ENCODE results near the gene JAKMIP2.

Gene JAKMIP2

DNA sequence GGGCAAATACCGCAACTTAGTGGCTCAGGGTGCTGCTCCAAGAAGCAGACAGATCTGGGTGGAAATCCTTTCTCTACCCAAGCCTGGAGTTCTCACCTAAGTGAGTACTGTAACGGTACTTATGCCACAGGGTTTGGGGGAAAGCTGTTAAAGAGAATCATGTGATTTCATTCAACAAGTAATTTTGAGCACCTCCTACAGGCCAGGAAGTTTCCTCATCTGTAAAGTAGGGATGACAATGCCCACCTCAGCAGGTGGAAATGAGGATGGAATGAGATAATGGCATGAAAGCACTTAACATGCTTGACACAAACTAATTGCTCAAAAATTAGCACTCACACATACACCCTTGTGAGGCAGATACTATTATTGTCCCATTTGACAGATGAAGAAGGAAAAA, 114.1 kb downstream of the JAKMIP2 start:
- H3K9ac ChIP-seq (ENCODE audit: low read length), result no peak overlapping the region
- no peak overlapping the region for H3K27ac ChIP-seq (ENCODE audit: low read depth, low read length)
- peaks cover 12% of the 10 kb centered on the region for H3K4me1 ChIP-seq (ENCODE audit: insufficient read depth, low read length)
- no peaks in the 10 kb centered on the region for H3K36me3 ChIP-seq (ENCODE audit: insufficient read depth, low read length)
- no peaks in the 10 kb centered on the region for H3K9me3 ChIP-seq (ENCODE audit: low read length)
- H3K27me3 ChIP-seq (ENCODE audit: control insufficient read depth in 1 of 2, insufficient read depth in 2 of 2, low read length in 2 of 2), result no peaks in the 10 kb centered on the region
- no peak overlapping the region for H3K4me3 ChIP-seq (ENCODE audit: low read depth in 1 of 2, low read length in 2 of 2)

DNA sequence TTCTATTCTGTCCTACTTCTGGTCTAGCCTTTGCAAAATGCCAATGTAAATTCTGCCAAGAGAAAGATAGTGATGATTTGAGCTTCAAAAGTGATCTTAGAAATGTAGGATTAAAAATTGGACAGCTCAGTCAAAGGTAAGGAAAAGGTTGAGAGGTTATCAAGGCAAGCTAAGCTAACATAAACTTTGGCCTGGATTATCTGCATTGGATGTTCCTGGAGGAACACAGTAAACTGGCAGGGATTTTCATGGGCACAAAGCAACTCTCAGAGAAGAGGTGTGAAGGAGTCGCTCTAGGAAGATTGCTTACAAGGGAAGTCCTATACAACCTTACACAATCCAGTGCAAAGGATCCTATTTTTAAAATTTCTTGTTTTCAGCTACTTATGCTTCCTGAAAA, 115.2 kb downstream of the JAKMIP2 start:
- Histone ChIP-seq H3K27ac (ENCODE audit: low read depth, low read length) (no peak overlapping the region), H3K36me3 (ENCODE audit: insufficient read depth, low read length) (no peaks in the 10 kb centered on the region), H3K9me3 (ENCODE audit: low read length) (no peaks in the 10 kb centered on the region), H3K9ac (ENCODE audit: low read length) (no peak overlapping the region), H3K4me1 (ENCODE audit: insufficient read depth, low read length) (peaks cover 12% of the 10 kb centered on the region), H3K4me3 (ENCODE audit: low read depth in 1 of 2, low read length in 2 of 2) (no peak overlapping the region), H3K27me3 (ENCODE audit: control insufficient read depth in 1 of 2, insufficient read depth in 2 of 2, low read length in 2 of 2) (no peaks in the 10 kb centered on the region)

DNA sequence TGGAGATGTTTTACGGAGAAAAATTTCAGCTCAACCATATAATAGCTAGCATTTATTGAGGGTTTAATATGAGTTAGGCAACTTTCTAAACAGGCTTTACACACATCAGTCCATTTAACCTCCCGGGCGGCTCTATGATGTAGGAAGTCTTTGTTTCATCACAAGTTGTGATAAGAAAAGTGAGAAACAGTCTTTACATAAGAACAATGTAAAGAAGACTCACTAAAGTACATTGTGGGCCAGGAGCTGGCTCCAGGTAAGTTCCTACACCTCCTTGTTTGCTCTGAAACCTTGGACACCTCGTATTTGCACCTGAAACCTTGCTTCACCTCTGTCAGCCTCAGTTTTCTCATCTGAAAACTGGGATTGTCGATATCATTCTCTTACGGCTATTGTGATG, 116.1 kb downstream of the JAKMIP2 start:
- no peaks in the 10 kb centered on the region for H3K36me3 ChIP-seq (ENCODE audit: insufficient read depth, low read length)
- no peak overlapping the region for H3K4me3 ChIP-seq (ENCODE audit: low read depth in 1 of 2, low read length in 2 of 2)

DNA sequence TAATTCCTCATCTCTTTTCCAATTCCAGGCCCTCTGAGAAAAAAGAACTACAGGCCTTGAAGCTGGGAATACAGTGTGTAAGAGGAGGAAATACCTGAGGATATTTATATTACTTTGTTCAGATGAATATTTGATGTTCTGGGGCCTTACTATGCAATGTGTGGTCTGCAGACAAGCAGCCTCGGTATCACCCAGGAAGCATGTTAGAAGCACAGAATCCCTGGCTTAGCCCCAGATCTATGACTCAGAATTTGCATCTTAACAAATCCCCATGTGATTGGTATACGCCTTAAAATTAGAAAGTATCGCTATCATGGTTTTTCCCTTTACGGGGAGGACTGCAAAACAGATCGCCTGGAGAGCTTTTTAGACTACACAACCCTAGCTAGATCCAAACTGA, 121.0 kb downstream of the JAKMIP2 start:
- Histone ChIP-seq H3K36me3 (ENCODE audit: insufficient read depth, low read length) (no peaks in the 10 kb centered on the region), H3K4me1 (ENCODE audit: insufficient read depth, low read length) (no peaks in the 10 kb centered on the region), H3K9ac (ENCODE audit: low read length) (no peak overlapping the region), H3K9me3 (ENCODE audit: low read length) (no peaks in the 10 kb centered on the region), H3K27me3 (ENCODE audit: control insufficient read depth in 1 of 2, insufficient read depth in 2 of 2, low read length in 2 of 2) (no peaks in the 10 kb centered on the region), H3K4me3 (ENCODE audit: low read depth in 1 of 2, low read length in 2 of 2) (no peak overlapping the region), H3K27ac (ENCODE audit: low read depth, low read length) (no peak overlapping the region)

More for the DNA sequence above, 116.1 kb downstream of the JAKMIP2 start:
- H3K27ac ChIP-seq (ENCODE audit: low read depth, low read length), result no peak overlapping the region
- H3K9me3 ChIP-seq (ENCODE audit: low read length), result no peaks in the 10 kb centered on the region
- no peaks in the 10 kb centered on the region for H3K27me3 ChIP-seq (ENCODE audit: control insufficient read depth in 1 of 2, insufficient read depth in 2 of 2, low read length in 2 of 2)
- H3K9ac ChIP-seq (ENCODE audit: low read length), result no peak overlapping the region
- H3K4me1 ChIP-seq (ENCODE audit: insufficient read depth, low read length), result peaks cover 12% of the 10 kb centered on the region

DNA sequence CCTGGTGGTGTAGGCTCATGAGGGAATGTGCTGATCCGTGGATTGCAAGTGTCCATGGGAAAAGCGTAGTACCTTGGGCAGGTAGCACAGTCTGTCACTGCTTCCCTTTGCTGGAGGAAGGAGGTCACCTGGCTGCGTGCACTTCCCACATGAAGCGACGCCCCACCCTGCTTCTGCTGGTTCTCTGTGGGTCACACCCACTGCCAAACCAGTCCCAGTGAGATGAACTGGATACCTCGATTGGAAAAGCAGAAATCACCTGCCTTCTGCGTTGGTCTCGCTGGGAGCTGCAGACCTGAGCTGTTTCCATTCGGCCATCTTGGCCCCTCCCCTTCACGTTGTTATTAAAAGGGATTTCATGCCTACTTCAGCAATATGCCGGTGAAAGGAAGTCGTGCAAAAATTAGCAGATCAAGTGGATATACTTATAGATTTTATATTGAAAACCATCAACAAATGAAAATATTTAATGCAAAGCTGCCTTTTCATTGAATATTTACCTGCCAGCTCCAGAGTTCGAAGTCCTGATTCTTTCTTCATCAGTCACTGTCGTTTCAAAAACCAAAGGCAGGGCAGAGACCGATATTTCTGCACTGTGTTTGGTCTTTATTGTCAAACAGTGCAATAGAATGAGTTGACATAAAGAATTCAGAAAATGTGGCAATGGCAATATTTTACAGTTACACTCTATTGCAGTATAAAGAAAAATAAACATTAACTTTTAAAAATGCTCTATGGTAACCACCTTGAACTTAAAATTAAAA, 123.2 kb downstream of the JAKMIP2 start:
- no peak overlapping the region for H3K27ac ChIP-seq (ENCODE audit: low read depth, low read length)
- H3K36me3 ChIP-seq (ENCODE audit: insufficient read depth, low read length), result no peaks in the 10 kb centered on the region
- H3K9ac ChIP-seq (ENCODE audit: low read length), result no peak overlapping the region
- no peaks in the 10 kb centered on the region for H3K27me3 ChIP-seq (ENCODE audit: control insufficient read depth in 1 of 2, insufficient read depth in 2 of 2, low read length in 2 of 2)
- H3K9me3 ChIP-seq (ENCODE audit: low read length), result no peaks in the 10 kb centered on the region
- no peaks in the 10 kb centered on the region for H3K4me1 ChIP-seq (ENCODE audit: insufficient read depth, low read length)
- H3K4me3 ChIP-seq (ENCODE audit: low read depth in 1 of 2, low read length in 2 of 2), result no peak overlapping the region

DNA sequence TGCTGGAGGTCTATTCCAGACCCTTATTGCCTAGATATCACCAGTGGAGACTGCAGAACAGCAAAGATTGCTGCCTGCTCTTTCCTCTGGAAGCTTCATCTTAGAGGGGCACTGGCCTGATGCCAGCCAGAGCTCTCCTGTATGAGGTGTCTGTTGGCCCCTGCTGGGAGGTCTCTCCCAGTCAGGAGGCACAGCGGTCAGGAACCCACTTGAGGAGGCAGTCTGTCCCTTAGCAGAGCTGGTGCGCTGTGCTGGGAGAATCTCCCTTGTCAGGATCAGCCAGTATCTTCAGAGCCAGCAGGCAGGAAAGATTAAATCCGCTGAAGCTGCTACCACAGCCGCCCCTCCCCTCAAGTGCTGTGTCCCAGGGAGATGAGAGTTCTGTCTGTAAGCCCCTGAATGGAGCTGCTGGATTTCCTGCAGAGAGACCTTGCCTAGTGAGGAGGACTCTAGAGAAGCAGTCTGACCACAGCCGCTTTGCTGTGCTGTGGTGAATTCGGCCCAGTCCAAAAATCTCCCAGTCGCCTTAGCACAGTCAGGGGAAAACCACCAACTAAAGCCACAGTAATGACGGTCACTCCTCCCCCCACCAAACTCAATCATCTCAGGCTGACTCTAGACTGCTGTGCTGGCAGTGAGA, 124.1 kb downstream of the JAKMIP2 start:
- H3K9me3 ChIP-seq (ENCODE audit: low read length), result peaks cover under 1% of the 10 kb centered on the region
- no peaks in the 10 kb centered on the region for H3K27me3 ChIP-seq (ENCODE audit: control insufficient read depth in 1 of 2, insufficient read depth in 2 of 2, low read length in 2 of 2)
- no peak overlapping the region for H3K9ac ChIP-seq (ENCODE audit: low read length)
- H3K4me3 ChIP-seq (ENCODE audit: low read depth in 1 of 2, low read length in 2 of 2), result no peak overlapping the region
- H3K27ac ChIP-seq (ENCODE audit: low read depth, low read length), result no peak overlapping the region
- no peaks in the 10 kb centered on the region for H3K36me3 ChIP-seq (ENCODE audit: insufficient read depth, low read length)
- no peaks in the 10 kb centered on the region for H3K4me1 ChIP-seq (ENCODE audit: insufficient read depth, low read length)

DNA sequence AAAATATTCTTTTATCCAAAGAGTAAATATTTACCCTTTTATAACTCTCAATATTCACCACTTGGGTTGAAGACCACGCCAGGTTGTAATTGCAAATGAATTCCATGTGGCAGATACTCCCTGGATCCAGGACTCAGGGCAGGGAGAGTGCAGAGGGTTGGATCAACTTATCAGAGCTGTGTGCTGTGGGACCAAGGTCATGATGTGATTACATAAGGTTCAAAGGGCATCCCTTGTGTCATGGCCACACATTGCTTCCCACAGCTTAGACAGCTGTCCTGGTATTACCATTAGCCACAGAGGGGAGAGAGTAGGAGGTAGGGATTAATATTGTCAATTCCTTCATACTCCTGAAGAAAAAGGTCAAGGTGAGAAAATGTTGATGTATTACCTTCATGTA, 133.9 kb downstream of the JAKMIP2 start:
- Histone ChIP-seq H3K27ac (ENCODE audit: low read depth, low read length) (no peak overlapping the region), H3K27me3 (ENCODE audit: control insufficient read depth in 1 of 2, insufficient read depth in 2 of 2, low read length in 2 of 2) (no peaks in the 10 kb centered on the region), H3K9me3 (ENCODE audit: low read length) (peaks cover 4% of the 10 kb centered on the region)

DNA sequence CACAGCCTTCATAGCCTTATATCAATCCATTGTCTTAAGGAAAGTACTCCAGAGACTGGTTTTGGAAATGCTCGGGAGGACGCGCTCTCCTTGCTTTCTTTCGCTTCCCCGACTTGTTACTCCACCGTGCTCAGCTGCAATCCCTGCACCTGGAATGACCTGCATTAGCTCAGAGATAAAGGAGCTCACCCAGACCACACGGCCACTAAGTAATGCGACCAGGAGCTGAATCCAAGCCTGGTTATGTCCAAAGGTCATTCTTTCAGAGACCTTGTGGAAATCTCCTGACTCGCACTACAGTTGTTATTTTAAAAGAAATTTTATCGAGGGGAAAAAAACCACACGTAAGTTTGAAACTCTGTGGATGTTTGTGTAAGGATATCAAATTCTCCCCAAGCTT, 137.3 kb downstream of the JAKMIP2 start:
- no peaks in the 10 kb centered on the region for H3K36me3 ChIP-seq (ENCODE audit: insufficient read depth, low read length)
- H3K27ac ChIP-seq (ENCODE audit: low read depth, low read length), result no peak overlapping the region
- H3K9me3 ChIP-seq (ENCODE audit: low read length), result no peaks in the 10 kb centered on the region
- no peaks in the 10 kb centered on the region for H3K27me3 ChIP-seq (ENCODE audit: control insufficient read depth in 1 of 2, insufficient read depth in 2 of 2, low read length in 2 of 2)
- H3K9ac ChIP-seq (ENCODE audit: low read length), result no peak overlapping the region
- no peak overlapping the region for H3K4me3 ChIP-seq (ENCODE audit: low read depth in 1 of 2, low read length in 2 of 2)
- H3K4me1 ChIP-seq (ENCODE audit: insufficient read depth, low read length), result no peaks in the 10 kb centered on the region

More for the DNA sequence above, 133.9 kb downstream of the JAKMIP2 start:
- Histone ChIP-seq H3K36me3 (ENCODE audit: insufficient read depth, low read length) (no peaks in the 10 kb centered on the region), H3K4me3 (ENCODE audit: low read depth in 1 of 2, low read length in 2 of 2) (no peak overlapping the region), H3K9ac (ENCODE audit: low read length) (no peak overlapping the region), H3K4me1 (ENCODE audit: insufficient read depth, low read length) (no peaks in the 10 kb centered on the region)

DNA sequence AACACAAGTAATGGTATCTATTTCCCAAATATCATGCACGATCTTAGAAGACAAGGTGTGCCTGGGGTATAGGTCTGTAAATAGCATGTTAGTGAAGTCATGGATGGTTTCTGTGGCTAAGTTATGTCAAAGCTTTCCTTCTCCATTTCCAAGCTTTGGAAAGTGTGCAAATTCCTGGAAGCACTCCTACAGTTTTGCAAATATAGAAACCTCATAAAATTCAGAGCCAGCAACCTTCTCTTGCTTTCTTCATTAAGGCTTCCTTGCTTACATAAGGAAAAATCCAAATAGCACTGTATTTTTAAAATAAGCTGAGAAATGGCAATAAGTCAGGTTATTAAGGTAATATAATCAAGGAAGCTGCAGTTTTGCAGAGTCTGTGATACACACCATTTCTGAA, 138.1 kb downstream of the JAKMIP2 start:
- Histone ChIP-seq H3K27ac (ENCODE audit: low read depth, low read length) (no peak overlapping the region), H3K9ac (ENCODE audit: low read length) (no peak overlapping the region), H3K36me3 (ENCODE audit: insufficient read depth, low read length) (no peaks in the 10 kb centered on the region), H3K4me3 (ENCODE audit: low read depth in 1 of 2, low read length in 2 of 2) (no peak overlapping the region), H3K9me3 (ENCODE audit: low read length) (no peaks in the 10 kb centered on the region), H3K4me1 (ENCODE audit: insufficient read depth, low read length) (no peaks in the 10 kb centered on the region), H3K27me3 (ENCODE audit: control insufficient read depth in 1 of 2, insufficient read depth in 2 of 2, low read length in 2 of 2) (no peaks in the 10 kb centered on the region)

DNA sequence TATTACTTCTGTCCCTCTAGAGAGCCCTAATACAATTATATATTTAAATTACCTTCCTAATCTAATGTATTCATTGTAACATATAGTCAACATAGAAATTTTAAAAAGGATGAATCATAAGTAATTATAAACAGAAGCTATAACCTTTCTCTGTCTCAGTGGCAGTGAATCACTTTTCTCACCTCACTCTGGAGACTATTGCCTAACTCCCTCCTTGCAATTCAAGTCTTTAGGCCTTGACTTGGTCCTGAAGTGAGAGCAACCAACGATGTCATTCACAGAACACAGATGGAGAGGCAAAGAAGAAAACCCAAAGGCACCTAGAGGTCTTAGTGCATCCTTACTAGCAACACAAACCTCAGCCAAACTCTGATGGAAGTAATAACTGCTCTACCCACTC, 139.4 kb downstream of the JAKMIP2 start:
- Histone ChIP-seq H3K9me3 (ENCODE audit: low read length) (no peaks in the 10 kb centered on the region), H3K36me3 (ENCODE audit: insufficient read depth, low read length) (no peaks in the 10 kb centered on the region), H3K4me3 (ENCODE audit: low read depth in 1 of 2, low read length in 2 of 2) (no peak overlapping the region), H3K27me3 (ENCODE audit: control insufficient read depth in 1 of 2, insufficient read depth in 2 of 2, low read length in 2 of 2) (no peaks in the 10 kb centered on the region), H3K9ac (ENCODE audit: low read length) (no peak overlapping the region), H3K27ac (ENCODE audit: low read depth, low read length) (no peak overlapping the region), H3K4me1 (ENCODE audit: insufficient read depth, low read length) (no peaks in the 10 kb centered on the region)

DNA sequence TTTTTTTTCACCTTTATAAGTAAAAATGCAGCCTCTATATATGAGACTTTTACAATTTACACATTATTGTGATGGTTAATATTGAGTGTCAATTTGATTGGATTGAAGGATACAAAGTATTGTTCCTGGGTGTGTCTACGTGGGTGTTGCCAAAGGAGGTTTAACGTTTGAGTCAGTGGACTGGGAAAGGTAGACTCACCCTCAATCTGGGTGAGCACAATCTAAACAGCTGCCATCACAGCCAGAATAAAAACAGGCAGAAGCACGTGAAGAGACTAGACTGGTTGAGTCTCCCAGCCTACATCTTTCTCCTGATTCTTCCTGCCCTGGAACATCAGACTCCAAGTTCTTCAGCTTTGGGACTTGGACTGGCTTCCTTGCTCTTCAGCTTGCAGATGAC, 139.9 kb downstream of the JAKMIP2 start:
- Histone ChIP-seq H3K36me3 (ENCODE audit: insufficient read depth, low read length) (no peaks in the 10 kb centered on the region), H3K4me1 (ENCODE audit: insufficient read depth, low read length) (no peaks in the 10 kb centered on the region), H3K4me3 (ENCODE audit: low read depth in 1 of 2, low read length in 2 of 2) (no peak overlapping the region)

DNA sequence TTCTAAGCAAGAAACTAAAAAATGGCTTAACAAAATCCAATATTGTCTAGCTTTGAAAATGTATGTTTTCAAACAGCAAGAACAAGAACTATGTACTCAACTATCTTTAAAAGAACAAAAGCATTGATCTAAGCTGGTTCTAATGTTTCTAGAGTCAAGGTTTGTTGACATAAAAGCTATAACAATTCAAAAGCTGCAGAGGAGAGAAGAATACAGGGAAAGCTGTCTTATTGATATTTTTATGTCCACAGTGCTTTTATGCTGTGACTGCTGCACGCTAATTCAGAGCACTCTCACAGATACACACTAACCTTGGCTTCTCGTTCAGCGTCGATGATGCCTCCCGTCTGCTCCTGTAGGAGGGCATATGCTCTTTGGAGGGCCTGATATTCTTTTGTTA, 143.2 kb downstream of the JAKMIP2 start:
- Histone ChIP-seq H3K9ac (ENCODE audit: low read length) (no peak overlapping the region), H3K4me1 (ENCODE audit: insufficient read depth, low read length) (no peaks in the 10 kb centered on the region), H3K9me3 (ENCODE audit: low read length) (no peaks in the 10 kb centered on the region), H3K27ac (ENCODE audit: low read depth, low read length) (no peak overlapping the region), H3K27me3 (ENCODE audit: control insufficient read depth in 1 of 2, insufficient read depth in 2 of 2, low read length in 2 of 2) (no peaks in the 10 kb centered on the region), H3K4me3 (ENCODE audit: low read depth in 1 of 2, low read length in 2 of 2) (no peak overlapping the region), H3K36me3 (ENCODE audit: insufficient read depth, low read length) (no peaks in the 10 kb centered on the region)

More for the DNA sequence above, 139.9 kb downstream of the JAKMIP2 start:
- Histone ChIP-seq H3K9ac (ENCODE audit: low read length) (no peak overlapping the region), H3K9me3 (ENCODE audit: low read length) (no peaks in the 10 kb centered on the region), H3K27me3 (ENCODE audit: control insufficient read depth in 1 of 2, insufficient read depth in 2 of 2, low read length in 2 of 2) (no peaks in the 10 kb centered on the region), H3K27ac (ENCODE audit: low read depth, low read length) (no peak overlapping the region)

Data from muscle layer of colon (tissue), 2 donors.